ENCODE data around the gene BEND5.

GRCh38 chr1:48687282-48688045, 89.2 kb downstream of the BEND5 start:
- TF ChIP-seq CTCF (IDR thresholded peaks at IDR 0.05), result no peak
- TF ChIP-seq EP300 (IDR thresholded peaks at IDR 0.05), result no peak
- no peak for TF ChIP-seq POLR2AphosphoS5 (IDR thresholded peaks at IDR 0.05)

All from esophagus muscularis mucosa (tissue), 4 donors.